ENCODE measurements around the gene GRAMD2B.
A peak's percentile ranks its signal among the peaks of the same experiment; 100 is the strongest.
"Not testable (repeated sequence)": the region's sequence is repeated elsewhere in the genome, so short reads cannot be mapped to it uniquely, and the experiment has no call there.

Gene GRAMD2B

DNA sequence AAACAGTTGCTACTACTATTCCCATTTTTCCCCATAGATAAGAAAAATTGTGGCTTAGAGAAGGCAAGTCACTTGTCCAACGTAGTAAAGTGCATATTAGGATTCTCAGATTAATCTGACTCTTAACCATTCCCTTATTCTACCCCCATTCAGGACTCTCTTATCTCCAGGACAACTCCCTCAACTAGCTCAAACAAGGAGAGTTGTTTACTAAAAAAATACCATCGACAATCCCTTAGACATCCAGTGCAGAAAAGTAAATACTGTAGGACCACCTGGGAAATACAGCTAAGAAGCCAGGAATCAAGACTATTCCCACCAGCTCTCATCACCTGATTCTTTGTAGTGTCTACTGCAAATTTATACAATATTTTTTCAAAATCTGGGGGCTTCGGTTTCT lies 9.4 kb upstream of the GRAMD2B start:
- no peak for DNase-seq

DNA sequence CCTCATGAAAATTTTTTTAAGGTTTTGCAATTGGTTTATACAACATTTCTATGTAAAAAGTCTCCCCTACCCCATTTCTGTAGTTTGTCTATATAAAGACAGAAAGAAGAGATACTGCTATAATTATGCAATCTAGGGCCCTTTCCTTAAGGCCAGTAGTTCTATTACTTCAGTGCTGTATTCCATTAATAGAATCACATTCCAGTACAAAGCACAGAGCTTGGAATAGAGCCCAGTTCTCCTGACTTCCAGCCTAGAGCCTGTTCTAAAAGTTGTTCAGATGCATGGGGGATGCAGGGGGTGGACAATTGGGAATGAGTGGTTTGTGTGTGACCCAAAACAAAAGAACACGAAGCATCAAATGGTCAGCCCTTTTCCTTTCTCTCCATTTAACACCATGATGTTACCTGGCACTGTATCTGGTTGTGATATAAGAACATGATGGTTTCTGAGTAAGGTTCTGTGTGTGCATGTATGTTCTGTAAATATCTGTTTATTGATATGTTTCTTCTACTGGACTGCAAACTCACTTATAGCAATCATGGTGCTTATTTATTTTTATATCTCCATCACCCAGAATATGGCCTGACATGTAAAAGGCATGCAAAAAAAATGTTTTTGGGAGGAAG lies 8.2 kb upstream of the GRAMD2B start:
- DNase-seq, result no peak

DNA sequence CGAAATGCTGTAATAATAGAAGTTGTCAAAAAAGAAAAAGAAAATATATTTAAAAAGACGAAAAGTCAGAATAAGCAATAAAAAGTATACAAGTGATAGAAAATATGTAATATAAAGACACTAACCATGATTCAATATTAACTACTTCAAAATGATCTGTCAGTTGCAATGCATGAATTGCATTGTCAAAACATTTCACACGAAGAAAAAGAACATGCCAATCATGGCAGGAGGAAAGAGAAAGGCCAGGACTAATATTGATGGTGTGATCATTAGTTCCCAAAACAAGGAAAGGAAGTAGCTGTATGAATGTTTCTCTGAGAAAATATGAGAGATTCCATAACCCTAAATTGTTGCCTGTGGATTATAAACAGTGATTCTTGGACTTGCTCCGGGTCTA lies 7.4 kb upstream of the GRAMD2B start:
- no peak for DNase-seq

GRCh38 chr5:126416266-126416925 lies 6.8 kb upstream of the GRAMD2B start:
- DNase-seq, result no peak

- no peak for DNase-seq
These were observed 6.0 kb upstream of the GRAMD2B start for GRCh38 chr5:126417178-126417577.

DNA sequence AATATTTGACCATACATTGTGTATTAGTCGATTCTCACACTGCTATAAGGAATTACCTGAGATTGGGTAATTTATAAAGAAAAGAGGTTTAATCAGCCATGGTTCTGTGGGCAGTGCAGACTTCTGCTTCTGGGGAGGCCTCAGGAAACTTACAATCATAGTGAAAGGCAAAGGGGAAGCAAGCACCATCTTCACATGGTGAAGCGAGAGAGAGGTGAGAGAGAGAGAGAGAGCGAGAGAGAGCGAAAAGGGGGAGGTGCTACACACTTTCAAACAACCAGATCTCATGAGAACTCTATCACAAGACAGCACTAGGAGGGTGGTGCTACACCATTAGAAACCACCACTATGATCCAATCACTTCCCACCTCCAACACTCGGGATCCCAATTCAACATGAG lies 4.1 kb upstream of the GRAMD2B start:
- no peak for DNase-seq

DNA sequence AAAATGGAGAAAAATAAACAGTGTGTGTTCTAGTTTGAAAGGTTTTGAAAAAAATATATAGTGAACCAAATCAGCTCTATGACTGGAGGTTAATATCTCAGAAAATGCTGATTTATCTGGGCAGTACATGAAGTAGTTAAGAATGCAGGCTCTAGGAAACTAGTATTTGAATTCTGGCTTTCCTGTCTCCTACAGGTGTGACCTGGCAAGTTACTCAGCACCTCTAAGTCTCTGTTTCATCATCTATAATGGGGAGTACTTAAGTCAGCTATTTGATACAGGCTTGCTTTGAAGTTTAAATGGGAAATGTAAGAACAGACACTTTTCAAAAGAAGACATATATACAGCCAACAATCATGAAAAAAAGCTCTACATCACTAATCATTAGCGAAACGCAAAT lies 5.2 kb downstream of the GRAMD2B start:
- no peak for DNase-seq

GRCh38 chr5:126430631-126431030 lies 7.4 kb downstream of the GRAMD2B start:
- DNase-seq, result no peak

DNA sequence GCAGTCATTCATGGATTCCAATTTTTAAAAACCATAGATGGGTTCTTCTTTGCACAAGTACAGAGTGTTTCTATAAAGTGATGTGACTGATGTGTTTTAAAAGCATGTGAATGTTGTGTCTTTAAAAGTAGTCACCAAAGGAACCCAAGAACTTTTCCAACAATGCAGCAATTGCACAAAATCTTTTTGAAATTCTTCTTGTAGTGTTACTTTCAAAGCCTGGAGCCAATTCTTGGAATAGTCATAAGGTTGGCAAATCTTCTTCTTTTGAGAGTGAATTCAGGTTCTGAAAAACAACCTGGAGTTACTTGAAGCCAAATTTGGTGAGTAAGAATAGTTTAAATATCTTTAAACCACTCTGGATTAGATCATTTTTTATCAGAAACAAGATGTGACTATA lies 10.5 kb downstream of the GRAMD2B start:
- DNase-seq, result no peak

GRCh38 chr5:126435261-126435660 lies 12.1 kb downstream of the GRAMD2B start:
- DNase-seq, result no peak

- no peak for DNase-seq
These were observed 12.5 kb downstream of the GRAMD2B start for GRCh38 chr5:126435714-126436113.

GRCh38 chr5:126437721-126438120 lies 14.5 kb downstream of the GRAMD2B start:
- DNase-seq, result peak; percentile 15 to 32

GRCh38 chr5:126438267-126438666 lies 15.1 kb downstream of the GRAMD2B start:
- DNase-seq, result no peak

- no peak for DNase-seq
These were observed 15.7 kb downstream of the GRAMD2B start for GRCh38 chr5:126438868-126439267.

- DNase-seq, result not testable (repeated sequence)
These were observed 16.5 kb downstream of the GRAMD2B start for GRCh38 chr5:126439724-126440123.

DNA sequence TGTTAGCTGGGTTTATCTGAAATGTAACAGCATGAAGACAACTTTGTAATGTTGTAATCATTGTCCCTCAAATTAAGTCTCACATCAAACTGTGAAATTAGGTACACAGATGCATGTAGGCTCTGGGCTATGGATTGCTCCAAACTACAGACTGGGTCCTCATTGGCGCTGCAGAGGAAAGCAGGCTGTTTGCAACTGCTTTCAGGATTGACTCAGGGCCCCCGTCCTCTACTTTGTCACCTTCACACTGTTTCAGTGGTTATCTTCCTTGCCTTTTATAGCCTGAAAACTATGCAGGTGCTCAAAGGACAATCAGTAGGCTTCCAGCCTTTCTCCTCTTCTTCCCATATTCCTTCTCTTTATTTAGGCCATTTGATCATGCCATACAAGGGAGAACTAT lies 18.0 kb downstream of the GRAMD2B start:
- DNase-seq, result no peak

DNA sequence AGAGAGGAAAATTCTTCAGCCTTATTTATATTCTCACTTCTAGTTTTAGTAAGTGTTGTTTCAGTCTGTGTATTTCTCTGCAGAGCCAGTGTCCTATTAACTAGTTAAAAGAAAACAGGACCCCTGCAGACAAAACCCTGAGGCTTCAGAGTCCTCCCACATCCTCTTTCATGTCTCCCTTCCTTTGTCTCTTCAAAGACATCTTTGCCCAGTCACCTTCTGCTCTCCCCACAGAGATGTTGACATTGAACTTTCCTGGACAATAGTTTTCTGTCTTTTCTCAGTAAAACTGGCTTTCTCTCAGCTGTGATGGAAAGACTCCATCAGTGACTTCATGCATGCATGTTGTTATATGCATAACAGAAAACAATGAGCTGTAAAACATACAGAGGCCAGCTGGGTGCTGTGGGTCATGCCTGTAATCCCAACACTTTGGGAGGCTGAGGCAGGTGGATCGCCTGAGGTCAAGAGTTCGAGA lies 20.2 kb downstream of the GRAMD2B start:
- DNase-seq, result no peak

GRCh38 chr5:126444137-126444536 lies 20.9 kb downstream of the GRAMD2B start:
- DNase-seq, result no peak

- DNase-seq, result no peak
These were observed 22.4 kb downstream of the GRAMD2B start for GRCh38 chr5:126445502-126446174.

GRCh38 chr5:126446498-126447224 lies 23.5 kb downstream of the GRAMD2B start:
- DNase-seq, result no peak

- DNase-seq, result no peak
These were observed 25.5 kb downstream of the GRAMD2B start for GRCh38 chr5:126448720-126449119.

- no peak for DNase-seq
These were observed 26.6 kb downstream of the GRAMD2B start for GRCh38 chr5:126449751-126450271.

GRCh38 chr5:126450346-126450745 lies 27.1 kb downstream of the GRAMD2B start:
- DNase-seq, result no peak

All from inflammatory macrophage (primary cell).